IgD-negative memory B cell (primary cell): Measurements from ENCODE around the gene SYNM. TPM values are rescaled to one million over a fixed set of nuclear protein-coding genes. Genes with fewer than 3 reads are reported as not detected.
A peak's percentile ranks its signal among the peaks of the same experiment; 100 is the strongest.
"Not testable (repeated sequence)": the region's sequence is repeated elsewhere in the genome, so short reads cannot be mapped to it uniquely, and the experiment has no call there.

ENCODE experiments used
- H3K27ac Mint-ChIP-seq, 3 donors: one replicate each; pipeline ENCODE4 v1.8.0; 2020 to 2022; ENCODE audit warnings: mild to moderate bottlenecking in 3 of 3, mixed read lengths in 3 of 3, moderate library complexity in 1 of 3
- H3K27me3 Mint-ChIP-seq: one replicate; pipeline ENCODE4 v1.8.0; 2021; ENCODE audit warnings: mixed read lengths
- H3K36me3 Mint-ChIP-seq: one replicate; pipeline ENCODE4 v1.8.0; 2020; ENCODE audit warnings: mild to moderate bottlenecking, mixed read lengths
- H3K4me1 Mint-ChIP-seq, 3 donors: one replicate each; pipeline ENCODE4 v1.8.0; 2020 to 2022; ENCODE audit warnings: mixed read lengths in 3 of 3, mild to moderate bottlenecking in 1 of 3
- H3K4me3 Mint-ChIP-seq, 4 donors: one replicate each; pipeline ENCODE4 v1.8.0; 2020 to 2022; ENCODE audit warnings: mild to moderate bottlenecking in 4 of 4, mixed read lengths in 4 of 4, moderate library complexity in 3 of 4
- H3K9me3 Mint-ChIP-seq, 3 donors: one replicate each; pipeline ENCODE4 v1.8.0; 2020 to 2021; ENCODE audit warnings: mixed read lengths in 3 of 3, mild to moderate bottlenecking in 1 of 3
- polyA plus RNA-seq: library from polyadenylated mRNA; unstranded; fragments of 300-500 nt; fragmentation: Illumina TruSeq; gene quantifications from one replicate; pipeline ENCODE4 v1.2.3, GENCODE V29; 2021

The SYNM gene
- polyA plus RNA-seq, 1 donor from 2014 or later, result not detected

DNA sequence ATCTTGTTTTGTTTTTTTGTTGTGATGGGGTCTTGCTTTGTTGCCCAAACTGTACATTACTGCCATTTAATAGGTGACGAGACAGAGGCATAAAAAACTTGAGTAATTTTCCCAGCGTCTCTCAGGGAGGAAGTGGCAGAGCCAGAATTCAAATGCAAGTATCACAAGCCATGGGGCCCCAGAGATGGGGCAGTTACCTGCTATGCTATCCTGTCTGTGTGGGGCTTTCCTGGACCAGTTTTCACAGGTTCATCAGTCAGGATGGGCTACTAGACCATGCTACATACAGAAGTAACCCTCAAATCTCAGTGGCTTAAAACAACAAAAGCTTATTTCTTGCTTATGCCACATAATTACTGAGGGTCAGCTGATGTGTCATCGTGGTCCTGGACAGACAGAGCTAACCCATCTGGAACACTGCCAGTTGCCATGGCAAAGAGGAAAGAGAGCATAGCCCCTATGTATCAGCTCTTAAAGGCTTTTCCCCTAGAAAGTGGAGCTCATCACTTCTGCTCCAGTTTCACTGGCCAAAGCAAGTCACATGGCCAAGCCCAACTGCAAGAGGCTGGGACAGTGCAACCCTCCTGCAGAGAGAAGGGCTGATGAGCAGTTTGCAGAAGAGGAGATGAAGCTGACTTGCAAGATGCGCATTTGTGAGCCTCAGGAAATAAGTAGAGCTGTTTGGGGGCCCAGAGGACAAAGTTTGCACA, 31.7 kb upstream of the SYNM start:
- H3K4me1 Mint-ChIP-seq, result peaks cover 4 to 9% (median 7%) of the 10 kb centered on the region in 3 donors
- H3K4me3 Mint-ChIP-seq, result no peak overlapping the region
- no peaks in the 10 kb centered on the region for H3K9me3 Mint-ChIP-seq
- no peaks in the 10 kb centered on the region for H3K36me3 Mint-ChIP-seq
- H3K27me3 Mint-ChIP-seq, result peaks cover 4% of the 10 kb centered on the region
- no peak overlapping the region for H3K27ac Mint-ChIP-seq

- Mint-ChIP-seq H3K36me3 (no peaks in the 10 kb centered on the region), H3K4me1 (peaks cover 4 to 9% (median 7%) of the 10 kb centered on the region in 3 donors), H3K27ac (no peak overlapping the region), H3K4me3 (no peak overlapping the region), H3K27me3 (peaks cover 8% of the 10 kb centered on the region), H3K9me3 (no peaks in the 10 kb centered on the region)
Observed at GRCh38 chr15:99074446-99074845, 30.4 kb upstream of the SYNM start.

- H3K4me3 Mint-ChIP-seq, H3K36me3 Mint-ChIP-seq, H3K27me3 Mint-ChIP-seq, H3K27ac Mint-ChIP-seq, H3K4me1 Mint-ChIP-seq, H3K9me3 Mint-ChIP-seq: not testable (repeated sequence)
Observed at GRCh38 chr15:99075059-99075652, 29.7 kb upstream of the SYNM start.

DNA sequence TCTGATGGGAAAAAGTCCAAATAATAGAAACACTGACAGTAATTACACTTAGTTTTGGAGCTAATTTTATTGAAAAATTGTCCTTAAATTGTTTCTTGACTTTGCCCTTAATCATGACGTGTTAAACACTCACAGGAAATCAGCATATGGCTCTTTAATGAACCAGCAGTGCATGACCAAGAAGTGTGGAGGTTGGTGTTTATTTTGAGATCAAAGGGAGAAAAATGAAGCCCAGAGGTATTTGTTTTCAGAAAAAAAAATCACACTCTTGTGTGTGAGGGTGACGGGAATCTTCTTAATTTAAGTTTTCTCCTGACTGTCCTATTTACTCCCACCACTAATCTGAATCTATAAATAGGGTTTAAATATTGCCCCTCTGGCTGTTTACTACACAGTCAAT, 28.8 kb upstream of the SYNM start:
- H3K4me3 Mint-ChIP-seq, result peak overlapping the region in 3 of 4 donors; percentile 72 to 92 (median 91)
- no peaks in the 10 kb centered on the region for H3K9me3 Mint-ChIP-seq
- peaks cover 4 to 9% (median 7%) of the 10 kb centered on the region in 3 donors for H3K4me1 Mint-ChIP-seq
- no peak overlapping the region for H3K27ac Mint-ChIP-seq
- peaks cover 10% of the 10 kb centered on the region for H3K27me3 Mint-ChIP-seq
- H3K36me3 Mint-ChIP-seq, result no peaks in the 10 kb centered on the region

GRCh38 chr15:99076555-99077308, 28.1 kb upstream of the SYNM start:
- Mint-ChIP-seq H3K27ac (no peak overlapping the region), H3K4me1 (peaks cover 4 to 9% (median 7%) of the 10 kb centered on the region in 3 donors), H3K9me3 (no peaks in the 10 kb centered on the region), H3K27me3 (peaks cover 11% of the 10 kb centered on the region), H3K4me3 (peak overlapping the region; percentile 2 to 92 (median 82)), H3K36me3 (no peaks in the 10 kb centered on the region)

GRCh38 chr15:99082798-99083197, 22.1 kb upstream of the SYNM start:
- H3K27me3 Mint-ChIP-seq, result peaks cover 13% of the 10 kb centered on the region
- no peaks in the 10 kb centered on the region for H3K36me3 Mint-ChIP-seq
- peaks cover 0 to under 1% (median 0%) of the 10 kb centered on the region in 3 donors for H3K4me1 Mint-ChIP-seq
- H3K4me3 Mint-ChIP-seq, result no peak overlapping the region
- no peak overlapping the region for H3K27ac Mint-ChIP-seq
- peaks cover 0 to 3% (median 2%) of the 10 kb centered on the region in 3 donors for H3K9me3 Mint-ChIP-seq

- H3K27ac Mint-ChIP-seq, result no peak overlapping the region
- peaks cover 0 to 3% (median 2%) of the 10 kb centered on the region in 3 donors for H3K9me3 Mint-ChIP-seq
- H3K36me3 Mint-ChIP-seq, result no peaks in the 10 kb centered on the region
- H3K4me1 Mint-ChIP-seq, result peaks cover 2 to 3% (median 2%) of the 10 kb centered on the region in 3 donors
- peak overlapping the region in 1 of 4 donors; percentile 32 for H3K4me3 Mint-ChIP-seq
- peaks cover 9% of the 10 kb centered on the region for H3K27me3 Mint-ChIP-seq
Observed at GRCh38 chr15:99084965-99085364, 19.9 kb upstream of the SYNM start.

GRCh38 chr15:99085413-99086326, 19.2 kb upstream of the SYNM start:
- Mint-ChIP-seq H3K9me3 (peaks cover 0 to 3% (median 2%) of the 10 kb centered on the region in 3 donors), H3K27me3 (peaks cover 9% of the 10 kb centered on the region), H3K27ac (peak overlapping the region in 1 of 3 donors; percentile 47), H3K4me3 (no peak overlapping the region), H3K4me1 (peaks cover 7 to 10% (median 9%) of the 10 kb centered on the region in 3 donors), H3K36me3 (peaks cover 3% of the 10 kb centered on the region)

DNA sequence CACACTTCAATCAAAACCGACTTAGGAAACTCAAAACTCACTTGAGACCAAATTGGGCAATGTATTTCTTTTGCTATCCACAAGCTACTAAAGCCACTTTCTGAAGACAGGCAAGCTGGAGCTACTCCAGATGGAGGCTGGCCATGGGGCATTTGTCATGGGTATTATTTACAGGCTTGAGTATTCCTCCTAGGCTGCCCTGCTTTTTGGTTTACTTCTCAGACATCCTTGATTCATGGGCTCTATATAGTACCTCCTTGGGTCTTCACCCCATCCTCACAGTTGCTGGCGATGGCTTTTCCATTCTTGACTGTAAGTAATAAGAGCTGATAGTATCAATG, 18.6 kb upstream of the SYNM start:
- Mint-ChIP-seq H3K4me1 (peaks cover 11 to 12% (median 12%) of the 10 kb centered on the region in 3 donors), H3K36me3 (peaks cover 3% of the 10 kb centered on the region), H3K27ac (no peak overlapping the region), H3K27me3 (peaks cover 4% of the 10 kb centered on the region), H3K9me3 (peaks cover 0 to 3% (median 2%) of the 10 kb centered on the region in 3 donors), H3K4me3 (no peak overlapping the region)

- H3K4me1 Mint-ChIP-seq, result peaks cover 11 to 12% (median 12%) of the 10 kb centered on the region in 3 donors
- H3K27me3 Mint-ChIP-seq, result peaks cover 4% of the 10 kb centered on the region
- peaks cover 3% of the 10 kb centered on the region for H3K36me3 Mint-ChIP-seq
- peaks cover 0 to 3% (median 2%) of the 10 kb centered on the region in 3 donors for H3K9me3 Mint-ChIP-seq
- no peak overlapping the region for H3K27ac Mint-ChIP-seq
- H3K4me3 Mint-ChIP-seq, result no peak overlapping the region
Observed at GRCh38 chr15:99087405-99087943, 17.4 kb upstream of the SYNM start.

GRCh38 chr15:99090011-99090699, 14.7 kb upstream of the SYNM start:
- H3K27ac Mint-ChIP-seq, result peak overlapping the region in 2 of 3 donors; percentile 21 to 88
- peak overlapping the region in 3 of 4 donors; percentile 18 to 87 (median 40) for H3K4me3 Mint-ChIP-seq
- peaks cover 3% of the 10 kb centered on the region for H3K36me3 Mint-ChIP-seq
- no peaks in the 10 kb centered on the region for H3K9me3 Mint-ChIP-seq
- peaks cover 11 to 12% (median 12%) of the 10 kb centered on the region in 3 donors for H3K4me1 Mint-ChIP-seq
- no peaks in the 10 kb centered on the region for H3K27me3 Mint-ChIP-seq

DNA sequence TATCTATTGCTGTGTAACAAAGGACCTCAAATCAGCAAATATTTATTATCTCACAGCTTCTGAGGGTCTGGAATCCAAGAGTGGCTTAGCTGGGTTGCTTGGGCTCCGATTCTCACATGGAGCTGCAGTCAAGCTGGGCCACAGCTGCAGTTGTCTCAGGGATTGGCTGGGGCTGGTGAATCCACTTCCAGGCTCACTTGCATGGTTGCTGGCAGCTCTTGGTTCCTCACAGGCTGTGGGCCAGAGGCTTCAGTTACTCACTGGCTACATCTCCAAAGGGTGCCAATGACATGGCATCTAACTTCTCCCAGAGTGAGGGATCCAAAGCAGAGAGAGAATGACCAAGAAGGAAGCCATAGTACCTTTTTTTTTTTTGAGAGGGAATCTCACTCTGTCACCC, 13.9 kb upstream of the SYNM start:
- Mint-ChIP-seq H3K9me3 (no peaks in the 10 kb centered on the region), H3K36me3 (peaks cover 3% of the 10 kb centered on the region), H3K27ac (no peak overlapping the region), H3K27me3 (no peaks in the 10 kb centered on the region), H3K4me3 (peak overlapping the region in 1 of 4 donors; percentile 87), H3K4me1 (peaks cover 11 to 12% (median 12%) of the 10 kb centered on the region in 3 donors)

GRCh38 chr15:99092554-99093172, 12.2 kb upstream of the SYNM start:
- Mint-ChIP-seq H3K27me3 (peaks cover 4% of the 10 kb centered on the region), H3K27ac (no peak overlapping the region), H3K9me3 (no peaks in the 10 kb centered on the region), H3K4me1 (peaks cover 11 to 12% (median 12%) of the 10 kb centered on the region in 3 donors), H3K4me3 (no peak overlapping the region), H3K36me3 (peaks cover 3% of the 10 kb centered on the region)
